Measurements from ENCODE around the gene LST1. TPM values are rescaled to one million over a fixed set of nuclear protein-coding genes. Genes with fewer than 3 reads are reported as not detected.

Gene LST1
- total and polyA plus RNA-seq, 2 of the 8 experiments (the other 6 are each of a cell fraction or from before 2014, with no cell fraction given) = not detected

GRCh38 chr6:31546958-31547726 is 38.9 kb upstream of the LST1 start, which contains the start of gene NFKBIL1 (continued):
- TF ChIP-seq HDAC2 (IDR thresholded peaks at IDR 0.05; ENCODE audit: borderline replicate concordance in 1 of 2, low read depth in 2 of 2, low read length in 2 of 2) (no peak), EP300 (IDR thresholded peaks at IDR 0.05; ENCODE audit: borderline replicate concordance in 1 of 2, low read depth in 2 of 2, low read length in 2 of 2) (peak in 1 of 2 experiments; percentile 61; a peak in 1 of 3 replicates), CHD7 (IDR thresholded peaks at IDR 0.05; ENCODE audit: insufficient replicate concordance, low read length) (no peak), RFX5 (IDR thresholded peaks at IDR 0.05; ENCODE audit: borderline replicate concordance, low read depth, low read length) (no peak), CEBPB (IDR thresholded peaks at IDR 0.05; ENCODE audit: low read depth, low read length) (peak; percentile 84), CBX5 (IDR thresholded peaks at IDR 0.05; ENCODE audit: low read depth, low read length) (no peak), SIN3A (conservative IDR thresholded peaks at IDR 0.05 in 1 of 2, IDR thresholded peaks at IDR 0.05 in 1 of 2; ENCODE audit: low read depth in 1 of 2, low read length in 2 of 2) (peak in 1 of 2 experiments; percentile 80; a peak in 2 of 4 replicates), CREB1 (IDR thresholded peaks at IDR 0.05) (peak; percentile 85), JUN (IDR thresholded peaks at IDR 0.05; ENCODE audit: low read depth, low read length) (no peak), SP1 (IDR thresholded peaks at IDR 0.05; ENCODE audit: low read depth, low read length) (peak; percentile 87)
